H1 (cell line): Measurements from ENCODE around the gene MPPED1. TPM values are rescaled to one million over a fixed set of nuclear protein-coding genes. Genes with fewer than 3 reads are reported as not detected.
A peak's percentile ranks its signal among the peaks of the same experiment; 100 is the strongest.

Experiments
- CTCF ChIA-PET: fragments of 300-600 bp; sonication (Branson Sonifier 250); formaldehyde crosslinking; loops from one replicate; lab custom pipeline; 2021; ENCODE audit not compliant: partially characterized antibody; lab: Charles Lee
- POLR2A ChIA-PET: fragments of 300-600 bp; sonication (Branson Sonifier 250); formaldehyde crosslinking; loops from one replicate; lab custom pipeline; 2021; ENCODE audit warnings: inconsistent platforms; ENCODE audit not compliant: partially characterized antibody; lab: Charles Lee
- DNase-seq, 2 experiments: peaks; one replicate each; pipeline versions ENCODE4 v3.0.0 to v3.0.0-alpha.2; 2010 to 2022; ENCODE audit warnings: low spot score in 2 of 2, low read depth in 1 of 2, mixed read lengths in 1 of 2
- FAIRE-seq: peaks from 2 replicates; lab custom pipeline; 2011; peaks lifted over from hg19 to GRCh38; lab: Jason Lieb, UNC
- H2AFZ ChIP-seq: 2 replicates; pipeline ENCODE4 v1.8.1; 2012; ENCODE audit warnings: low read length, inconsistent platforms
- H2AK5ac ChIP-seq: 2 replicates; pipeline ENCODE4 v1.6.1; 2013; ENCODE audit warnings: low read depth, low read length
- H2BK120ac ChIP-seq: replicated peaks from 2 replicates; pipeline ENCODE3; 2013; ENCODE audit warnings: low read depth, low read length, inconsistent platforms
- H2BK12ac ChIP-seq: 2 replicates; pipeline ENCODE4 v1.6.1; 2013; ENCODE audit warnings: low read depth, low read length
- H2BK15ac ChIP-seq: 2 replicates; pipeline ENCODE4 v1.6.1; 2013; ENCODE audit warnings: low read length
- H2BK20ac ChIP-seq: 2 replicates; pipeline ENCODE4 v1.6.1; 2013; ENCODE audit warnings: low read length
- H2BK5ac ChIP-seq: 2 replicates; pipeline ENCODE4 v1.6.1; 2013; ENCODE audit warnings: low read depth, low read length
- H3K14ac ChIP-seq: 2 replicates; pipeline ENCODE4 v1.6.1; 2013; ENCODE audit warnings: inconsistent platforms; ENCODE audit not compliant: insufficient read length
- H3K18ac ChIP-seq: 2 replicates; pipeline ENCODE4 v1.6.1; 2013; ENCODE audit warnings: low read length; ENCODE audit errors: extremely low read depth
- H3K23ac ChIP-seq: 2 replicates; pipeline ENCODE4 v1.6.1; 2013; ENCODE audit warnings: inconsistent platforms; ENCODE audit not compliant: insufficient read length
- H3K23me2 ChIP-seq: 2 replicates; pipeline ENCODE4 v1.6.1; 2013; ENCODE audit warnings: low read depth, low read length
- H3K27ac ChIP-seq: 2 replicates; pipeline ENCODE4 v1.6.1; 2011; ENCODE audit warnings: low read depth, low read length, inconsistent platforms
- H3K27me3 ChIP-seq, 4 experiments: replicated peaks in 1 of 4; 1 replicate in 1 of 4; 2 replicates in 3 of 4; pipeline versions ENCODE4 v1.6.1 to v1.8.1; 2011 to 2013; ENCODE audit warnings: low read length in 3 of 4, mild to moderate bottlenecking in 3 of 4, inconsistent platforms in 2 of 4, mixed read lengths in 2 of 4, moderate library complexity in 1 of 4; ENCODE audit not compliant: control insufficient read depth in 3 of 4, insufficient read depth in 3 of 4; ENCODE audit errors: extremely low read depth in 1 of 4
- H3K36me3 ChIP-seq, 4 experiments: 2 replicates each; pipeline versions ENCODE4 v1.6.1 to v1.8.1; 2011 to 2013; ENCODE audit warnings: mild to moderate bottlenecking in 4 of 4, low read length in 3 of 4, moderate library complexity in 2 of 4, control low read depth in 1 of 4, inconsistent platforms in 1 of 4; ENCODE audit not compliant: insufficient read depth in 4 of 4, control insufficient read depth in 2 of 4
- H3K4ac ChIP-seq: replicated peaks from 2 replicates; pipeline ENCODE3; 2013; ENCODE audit warnings: low read length, low read depth, mixed read lengths, inconsistent platforms; ENCODE audit not compliant: insufficient read length
- H3K4me1 ChIP-seq, 4 experiments: replicated peaks in 1 of 4; 1 replicate in 1 of 4; 2 replicates in 3 of 4; pipeline versions ENCODE4 v1.6.1 to v1.8.1; 2011 to 2013; ENCODE audit warnings: low read length in 3 of 4, inconsistent platforms in 2 of 4, mixed read lengths in 1 of 4; ENCODE audit not compliant: insufficient read depth in 4 of 4, control insufficient read depth in 3 of 4
- H3K4me2 ChIP-seq, 2 experiments: 2 replicates each; pipeline versions ENCODE4 v1.6.1 to v1.8.1; 2011 to 2013; ENCODE audit warnings: low read depth in 2 of 2, low read length in 2 of 2, control low read depth in 1 of 2, inconsistent platforms in 1 of 2, mild to moderate bottlenecking in 1 of 2; ENCODE audit not compliant: insufficient read depth in 1 of 2
- H3K4me3 ChIP-seq, 4 experiments: fragments of 200-600, 300-600 bp in 1 of 4; sonication (generic), shearing (Covaris generic), sonication (Bioruptor Twin) in 1 of 4; 2 replicates each; pipeline versions ENCODE4 v1.5.1 to v1.8.1; 2011 to 2016; ENCODE audit warnings: low read length in 4 of 4, low read depth in 3 of 4, control low read depth in 2 of 4, inconsistent platforms in 2 of 4, mild to moderate bottlenecking in 2 of 4, mixed read lengths in 1 of 4, moderate library complexity in 1 of 4; ENCODE audit not compliant: insufficient read depth in 2 of 4; ENCODE audit errors: extremely low read depth in 1 of 4
- H3K56ac ChIP-seq: replicated peaks from 2 replicates; pipeline ENCODE3; 2013; ENCODE audit warnings: low read depth, mild to moderate bottlenecking, mixed read lengths, low read length, inconsistent platforms; ENCODE audit not compliant: insufficient read length
- H3K79me1 ChIP-seq: 2 replicates; pipeline ENCODE4 v1.6.1; 2013; ENCODE audit warnings: low read depth, low read length, control low read depth
- H3K79me2 ChIP-seq, 2 experiments: 2 replicates each; pipeline versions ENCODE4 v1.6.1 to v1.8.1; 2012 to 2013; ENCODE audit warnings: low read length in 2 of 2, mild to moderate bottlenecking in 2 of 2, inconsistent platforms in 1 of 2; ENCODE audit not compliant: insufficient read depth in 2 of 2, control insufficient read depth in 1 of 2
- H3K9ac ChIP-seq, 4 experiments: replicated peaks in 1 of 4; 1 replicate in 1 of 4; 2 replicates in 3 of 4; pipeline versions ENCODE4 v1.6.1 to v1.8.1; 2011 to 2013; ENCODE audit warnings: low read depth in 3 of 4, low read length in 3 of 4, control low read depth in 2 of 4, mild to moderate bottlenecking in 2 of 4, moderate library complexity in 2 of 4, inconsistent platforms in 1 of 4; ENCODE audit errors: extremely low read depth in 1 of 4
- H3K9me3 ChIP-seq, 2 experiments: 2 replicates each; pipeline versions ENCODE4 v1.6.1 to v1.8.1; 2012 to 2013; ENCODE audit warnings: mild to moderate bottlenecking in 2 of 2, moderate library complexity in 2 of 2, control low read depth in 1 of 2, inconsistent platforms in 1 of 2, low read depth in 1 of 2, low read length in 1 of 2, mixed read lengths in 1 of 2; ENCODE audit not compliant: insufficient read depth in 2 of 2
- H4K20me1 ChIP-seq, 2 experiments: replicated peaks in 1 of 2; 2 replicates each; pipeline versions ENCODE3 to v1.8.1; 2011 to 2013; ENCODE audit warnings: inconsistent platforms in 2 of 2, low read length in 2 of 2, mild to moderate bottlenecking in 1 of 2; ENCODE audit not compliant: insufficient read depth in 2 of 2, control insufficient read depth in 1 of 2
- H4K5ac ChIP-seq: 2 replicates; pipeline ENCODE4 v1.6.1; 2013; ENCODE audit warnings: low read length, low read depth, mixed read lengths, inconsistent platforms; ENCODE audit not compliant: insufficient read length
- H4K8ac ChIP-seq: 2 replicates; pipeline ENCODE4 v1.8.0; 2013; ENCODE audit warnings: mild to moderate bottlenecking, moderate library complexity, low read length, inconsistent platforms; ENCODE audit not compliant: insufficient read depth; ENCODE audit errors: extremely low read depth
- H4K91ac ChIP-seq: replicated peaks from 2 replicates; pipeline ENCODE3; 2013; ENCODE audit warnings: low read length, mixed read lengths, inconsistent platforms; ENCODE audit not compliant: insufficient read length
- CHD2 ChIP-seq: IDR thresholded peaks from 2 replicates; pipeline ENCODE4 v1.6.1; 2012; ENCODE audit warnings: low read length, improper control_type of control experiment
- E2F6 ChIP-seq: IDR thresholded peaks from 2 replicates; pipeline ENCODE4 v1.6.1; 2012; ENCODE audit warnings: inconsistent platforms
- GABPA ChIP-seq: IDR thresholded peaks from 2 replicates; pipeline ENCODE4 v1.6.1; 2011; ENCODE audit warnings: mild to moderate bottlenecking, low read length, moderate library complexity, borderline replicate concordance; ENCODE audit not compliant: insufficient read depth
- KDM4A ChIP-seq: IDR thresholded peaks from one replicate; pipeline ENCODE4 v1.7.1; 2012; ENCODE audit warnings: low read depth, mild to moderate bottlenecking, moderate library complexity, low read length, inconsistent platforms; ENCODE audit not compliant: severe bottlenecking
- NANOG ChIP-seq: IDR thresholded peaks from 2 replicates; pipeline ENCODE4 v1.6.1; 2011; ENCODE audit warnings: low read length, low read depth, mild to moderate bottlenecking, inconsistent platforms; ENCODE audit not compliant: insufficient read depth, poor library complexity, severe bottlenecking
- RBBP5 ChIP-seq: IDR thresholded peaks from 2 replicates; pipeline ENCODE4 v1.7.1; 2012; ENCODE audit warnings: low read depth, mild to moderate bottlenecking, inconsistent platforms, low read length, moderate library complexity, borderline replicate concordance
- SP2 ChIP-seq: IDR thresholded peaks from 2 replicates; pipeline ENCODE4 v1.6.1; 2012; ENCODE audit warnings: mild to moderate bottlenecking, low read length, inconsistent platforms
- SP4 ChIP-seq: IDR thresholded peaks from 2 replicates; pipeline ENCODE4 v1.6.1; 2012; ENCODE audit warnings: low read length, inconsistent platforms
- SUZ12 ChIP-seq: fragments of 200-600 bp; sonication (generic); IDR thresholded peaks from 2 replicates; pipeline ENCODE4 v1.6.1; 2012; ENCODE audit warnings: mild to moderate bottlenecking, inconsistent platforms, low read length, moderate library complexity, mixed read lengths
- TEAD4 ChIP-seq: IDR thresholded peaks from 2 replicates; pipeline ENCODE4 v1.6.1; 2012; ENCODE audit warnings: low read depth, low read length, inconsistent platforms, mixed read lengths
- WGBS, 2 experiments: shearing (Covaris generic) in 1 of 2; methylation state at CpG; one replicate each; pipeline versions ENCODE4 v1.1.6 to v1.1.7; 2013 to 2015; ENCODE audit warnings: low lambda C conversion rate in 2 of 2, mixed read lengths in 2 of 2, inconsistent platforms in 1 of 2, low coverage in 1 of 2, missing lambda C conversion rate in 1 of 2; ENCODE audit not compliant: insufficient replicate concordance in 2 of 2, insufficient coverage in 1 of 2, insufficient read length in 1 of 2; ENCODE audit errors: extremely low coverage in 1 of 2, missing lambda C conversion rate in 1 of 2; 5-methylcytosine and 5-hydroxymethylcytosine counted together
- polyA plus RNA-seq, 7 experiments: library from polyadenylated mRNA; depleted of rRNA in 3 of 7; stranded (reverse) in 5 of 7; unstranded in 2 of 7; fragments of >200 nt in 5 of 7; fragments of 200-250 nt in 2 of 7; gene quantifications; 1 replicate in 5 of 7; 2 replicates in 1 of 7; 4 replicates in 1 of 7; pipeline versions ENCODE4 v1.2.1 to v1.2.3, GENCODE V29; 2011 to 2013; ENCODE audit warnings: missing spikeins in 2 of 7, mixed read lengths in 2 of 7
- total RNA-seq: library from RNA; stranded (reverse); fragmentation: NEBNext Ultra II Directional; extraction: Animal tissue kit (Norgen Biotek cat#: 25700); gene quantifications from 2 replicates; pipeline ENCODE4 v1.2.1, GENCODE V29; 2021

The MPPED1 gene
- total and polyA plus RNA-seq, 2 of the 8 experiments (the other 6 are each of a cell fraction or from before 2014, with no cell fraction given), result 0.29 to 0.37 TPM

- H3K27ac ChIP-seq, result no peak overlapping the region
- H2BK120ac ChIP-seq, result no peak overlapping the region
- H2BK12ac ChIP-seq, result no peak overlapping the region
- H3K9me3 ChIP-seq, result peaks cover 10 to 11% of the 10 kb centered on the region in 2 experiments; a peak in 2 of 4 replicates
- no peak overlapping the region for H4K5ac ChIP-seq
- H3K56ac ChIP-seq, result no peak overlapping the region
- no peak overlapping the region for H2BK5ac ChIP-seq
- H3K23ac ChIP-seq, result no peak overlapping the region
- no peak overlapping the region for H3K4ac ChIP-seq
- ChIA-PET CTCF (interaction anchor here (0.9 to 2.2 kb wide), 3 partner anchors 10 to 14 kb away, joined by 3 to 5 read pairs (median 4); no protein-coding TSS in a partner anchor), POLR2A (interaction anchor here (0.9 kb wide), 1 partner anchor 11 kb away, joined by 3 read pairs; no protein-coding TSS in a partner anchor)
- no peak overlapping the region for H4K91ac ChIP-seq
- no peak overlapping the region for H2BK15ac ChIP-seq
- no peak overlapping the region for H3K4me3 ChIP-seq
- H3K9ac ChIP-seq, result no peak overlapping the region
- H3K79me1 ChIP-seq, result no peaks in the 10 kb centered on the region
- H2BK20ac ChIP-seq, result no peak overlapping the region
- no peaks in the 10 kb centered on the region for H3K36me3 ChIP-seq
- WGBS, 2 experiments, result 88% methylated on average over 11 of the region's 11 CpGs; no CpG with 5 or more reads in 1 of the 2 experiments
- H3K14ac ChIP-seq, result no peak overlapping the region
- H4K8ac ChIP-seq, result no peak overlapping the region
- no peak overlapping the region for H3K18ac ChIP-seq
- H3K27me3 ChIP-seq, result no peaks in the 10 kb centered on the region
- H3K4me1 ChIP-seq, result peaks cover 0 to under 1% (median 0%) of the 10 kb centered on the region in 4 experiments; a peak in 1 of 7 replicates
- H3K4me2 ChIP-seq, result no peak overlapping the region
- FAIRE-seq, result no peak
- peak in 1 of 2 experiments; percentile 36 for DNase-seq
- H2AK5ac ChIP-seq, result no peak overlapping the region
- H2AFZ ChIP-seq, result no peak overlapping the region
- no peaks in the 10 kb centered on the region for H3K23me2 ChIP-seq
- H3K79me2 ChIP-seq, result no peaks in the 10 kb centered on the region
- no peaks in the 10 kb centered on the region for H4K20me1 ChIP-seq
- no peak for TF ChIP-seq CHD2
- TF ChIP-seq SP4, result no peak
- TF ChIP-seq GABPA, result no peak
- TF ChIP-seq RBBP5, result no peak
- TF ChIP-seq SUZ12, result no peak
- TF ChIP-seq SP2, result no peak
- TF ChIP-seq TEAD4, result no peak
- TF ChIP-seq NANOG, result no peak
- TF ChIP-seq KDM4A, result no peak
- no peak for TF ChIP-seq E2F6
Measured at GRCh38 chr22:43555561-43556515, 144.0 kb downstream of the MPPED1 start.
